H1 (cell line): ENCODE measurements around the gene PDE8B. TPM values are rescaled to one million over a fixed set of nuclear protein-coding genes. Genes with fewer than 3 reads are reported as not detected.

ENCODE experiments used
- CTCF ChIA-PET: fragments of 300-600 bp; sonication (Branson Sonifier 250); formaldehyde crosslinking; loops from one replicate; lab custom pipeline; 2021; ENCODE audit not compliant: partially characterized antibody; lab: Charles Lee
- POLR2A ChIA-PET: fragments of 300-600 bp; sonication (Branson Sonifier 250); formaldehyde crosslinking; loops from one replicate; lab custom pipeline; 2021; ENCODE audit warnings: inconsistent platforms; ENCODE audit not compliant: partially characterized antibody; lab: Charles Lee
- DNase-seq, 2 experiments: peaks; one replicate each; pipeline versions ENCODE4 v3.0.0 to v3.0.0-alpha.2; 2010 to 2022; ENCODE audit warnings: low spot score in 2 of 2, low read depth in 1 of 2, mixed read lengths in 1 of 2
- FAIRE-seq: peaks from 2 replicates; lab custom pipeline; 2011; peaks lifted over from hg19 to GRCh38; lab: Jason Lieb, UNC
- H2AFZ ChIP-seq: 2 replicates; pipeline ENCODE4 v1.8.1; 2012; ENCODE audit warnings: low read length, inconsistent platforms
- H2AK5ac ChIP-seq: 2 replicates; pipeline ENCODE4 v1.6.1; 2013; ENCODE audit warnings: low read depth, low read length
- H2BK120ac ChIP-seq: replicated peaks from 2 replicates; pipeline ENCODE3; 2013; ENCODE audit warnings: low read depth, low read length, inconsistent platforms
- H2BK12ac ChIP-seq: 2 replicates; pipeline ENCODE4 v1.6.1; 2013; ENCODE audit warnings: low read depth, low read length
- H2BK15ac ChIP-seq: 2 replicates; pipeline ENCODE4 v1.6.1; 2013; ENCODE audit warnings: low read length
- H2BK20ac ChIP-seq: 2 replicates; pipeline ENCODE4 v1.6.1; 2013; ENCODE audit warnings: low read length
- H2BK5ac ChIP-seq: 2 replicates; pipeline ENCODE4 v1.6.1; 2013; ENCODE audit warnings: low read depth, low read length
- H3K14ac ChIP-seq: 2 replicates; pipeline ENCODE4 v1.6.1; 2013; ENCODE audit warnings: inconsistent platforms; ENCODE audit not compliant: insufficient read length
- H3K18ac ChIP-seq: 2 replicates; pipeline ENCODE4 v1.6.1; 2013; ENCODE audit warnings: low read length; ENCODE audit errors: extremely low read depth
- H3K23ac ChIP-seq: 2 replicates; pipeline ENCODE4 v1.6.1; 2013; ENCODE audit warnings: inconsistent platforms; ENCODE audit not compliant: insufficient read length
- H3K23me2 ChIP-seq: 2 replicates; pipeline ENCODE4 v1.6.1; 2013; ENCODE audit warnings: low read depth, low read length
- H3K27ac ChIP-seq: 2 replicates; pipeline ENCODE4 v1.6.1; 2011; ENCODE audit warnings: low read depth, low read length, inconsistent platforms
- H3K27me3 ChIP-seq, 4 experiments: replicated peaks in 1 of 4; 1 replicate in 1 of 4; 2 replicates in 3 of 4; pipeline versions ENCODE4 v1.6.1 to v1.8.1; 2011 to 2013; ENCODE audit warnings: low read length in 3 of 4, mild to moderate bottlenecking in 3 of 4, inconsistent platforms in 2 of 4, mixed read lengths in 2 of 4, moderate library complexity in 1 of 4; ENCODE audit not compliant: control insufficient read depth in 3 of 4, insufficient read depth in 3 of 4; ENCODE audit errors: extremely low read depth in 1 of 4
- H3K36me3 ChIP-seq, 4 experiments: 2 replicates each; pipeline versions ENCODE4 v1.6.1 to v1.8.1; 2011 to 2013; ENCODE audit warnings: mild to moderate bottlenecking in 4 of 4, low read length in 3 of 4, moderate library complexity in 2 of 4, control low read depth in 1 of 4, inconsistent platforms in 1 of 4; ENCODE audit not compliant: insufficient read depth in 4 of 4, control insufficient read depth in 2 of 4
- H3K4ac ChIP-seq: replicated peaks from 2 replicates; pipeline ENCODE3; 2013; ENCODE audit warnings: low read length, low read depth, mixed read lengths, inconsistent platforms; ENCODE audit not compliant: insufficient read length
- H3K4me1 ChIP-seq, 4 experiments: replicated peaks in 1 of 4; 1 replicate in 1 of 4; 2 replicates in 3 of 4; pipeline versions ENCODE4 v1.6.1 to v1.8.1; 2011 to 2013; ENCODE audit warnings: low read length in 3 of 4, inconsistent platforms in 2 of 4, mixed read lengths in 1 of 4; ENCODE audit not compliant: insufficient read depth in 4 of 4, control insufficient read depth in 3 of 4
- H3K4me2 ChIP-seq, 2 experiments: 2 replicates each; pipeline versions ENCODE4 v1.6.1 to v1.8.1; 2011 to 2013; ENCODE audit warnings: low read depth in 2 of 2, low read length in 2 of 2, control low read depth in 1 of 2, inconsistent platforms in 1 of 2, mild to moderate bottlenecking in 1 of 2; ENCODE audit not compliant: insufficient read depth in 1 of 2
- H3K4me3 ChIP-seq, 4 experiments: fragments of 200-600, 300-600 bp in 1 of 4; sonication (generic), shearing (Covaris generic), sonication (Bioruptor Twin) in 1 of 4; 2 replicates each; pipeline versions ENCODE4 v1.5.1 to v1.8.1; 2011 to 2016; ENCODE audit warnings: low read length in 4 of 4, low read depth in 3 of 4, control low read depth in 2 of 4, inconsistent platforms in 2 of 4, mild to moderate bottlenecking in 2 of 4, mixed read lengths in 1 of 4, moderate library complexity in 1 of 4; ENCODE audit not compliant: insufficient read depth in 2 of 4; ENCODE audit errors: extremely low read depth in 1 of 4
- H3K56ac ChIP-seq: replicated peaks from 2 replicates; pipeline ENCODE3; 2013; ENCODE audit warnings: low read depth, mild to moderate bottlenecking, mixed read lengths, low read length, inconsistent platforms; ENCODE audit not compliant: insufficient read length
- H3K79me1 ChIP-seq: 2 replicates; pipeline ENCODE4 v1.6.1; 2013; ENCODE audit warnings: low read depth, low read length, control low read depth
- H3K79me2 ChIP-seq, 2 experiments: 2 replicates each; pipeline versions ENCODE4 v1.6.1 to v1.8.1; 2012 to 2013; ENCODE audit warnings: low read length in 2 of 2, mild to moderate bottlenecking in 2 of 2, inconsistent platforms in 1 of 2; ENCODE audit not compliant: insufficient read depth in 2 of 2, control insufficient read depth in 1 of 2
- H3K9ac ChIP-seq, 4 experiments: replicated peaks in 1 of 4; 1 replicate in 1 of 4; 2 replicates in 3 of 4; pipeline versions ENCODE4 v1.6.1 to v1.8.1; 2011 to 2013; ENCODE audit warnings: low read depth in 3 of 4, low read length in 3 of 4, control low read depth in 2 of 4, mild to moderate bottlenecking in 2 of 4, moderate library complexity in 2 of 4, inconsistent platforms in 1 of 4; ENCODE audit errors: extremely low read depth in 1 of 4
- H3K9me3 ChIP-seq, 2 experiments: 2 replicates each; pipeline versions ENCODE4 v1.6.1 to v1.8.1; 2012 to 2013; ENCODE audit warnings: mild to moderate bottlenecking in 2 of 2, moderate library complexity in 2 of 2, control low read depth in 1 of 2, inconsistent platforms in 1 of 2, low read depth in 1 of 2, low read length in 1 of 2, mixed read lengths in 1 of 2; ENCODE audit not compliant: insufficient read depth in 2 of 2
- H4K20me1 ChIP-seq, 2 experiments: replicated peaks in 1 of 2; 2 replicates each; pipeline versions ENCODE3 to v1.8.1; 2011 to 2013; ENCODE audit warnings: inconsistent platforms in 2 of 2, low read length in 2 of 2, mild to moderate bottlenecking in 1 of 2; ENCODE audit not compliant: insufficient read depth in 2 of 2, control insufficient read depth in 1 of 2
- H4K5ac ChIP-seq: 2 replicates; pipeline ENCODE4 v1.6.1; 2013; ENCODE audit warnings: low read length, low read depth, mixed read lengths, inconsistent platforms; ENCODE audit not compliant: insufficient read length
- H4K8ac ChIP-seq: 2 replicates; pipeline ENCODE4 v1.8.0; 2013; ENCODE audit warnings: mild to moderate bottlenecking, moderate library complexity, low read length, inconsistent platforms; ENCODE audit not compliant: insufficient read depth; ENCODE audit errors: extremely low read depth
- H4K91ac ChIP-seq: replicated peaks from 2 replicates; pipeline ENCODE3; 2013; ENCODE audit warnings: low read length, mixed read lengths, inconsistent platforms; ENCODE audit not compliant: insufficient read length
- MAX ChIP-seq: IDR thresholded peaks from 2 replicates; pipeline ENCODE4 v1.6.1; 2012; ENCODE audit warnings: inconsistent platforms
- WGBS, 2 experiments: shearing (Covaris generic) in 1 of 2; methylation state at CpG; one replicate each; pipeline versions ENCODE4 v1.1.6 to v1.1.7; 2013 to 2015; ENCODE audit warnings: low lambda C conversion rate in 2 of 2, mixed read lengths in 2 of 2, inconsistent platforms in 1 of 2, low coverage in 1 of 2, missing lambda C conversion rate in 1 of 2; ENCODE audit not compliant: insufficient replicate concordance in 2 of 2, insufficient coverage in 1 of 2, insufficient read length in 1 of 2; ENCODE audit errors: extremely low coverage in 1 of 2, missing lambda C conversion rate in 1 of 2; 5-methylcytosine and 5-hydroxymethylcytosine counted together
- polyA plus RNA-seq, 7 experiments: library from polyadenylated mRNA; depleted of rRNA in 3 of 7; stranded (reverse) in 5 of 7; unstranded in 2 of 7; fragments of >200 nt in 5 of 7; fragments of 200-250 nt in 2 of 7; gene quantifications; 1 replicate in 5 of 7; 2 replicates in 1 of 7; 4 replicates in 1 of 7; pipeline versions ENCODE4 v1.2.1 to v1.2.3, GENCODE V29; 2011 to 2013; ENCODE audit warnings: missing spikeins in 2 of 7, mixed read lengths in 2 of 7
- total RNA-seq: library from RNA; stranded (reverse); fragmentation: NEBNext Ultra II Directional; extraction: Animal tissue kit (Norgen Biotek cat#: 25700); gene quantifications from 2 replicates; pipeline ENCODE4 v1.2.1, GENCODE V29; 2021

The PDE8B gene
- total and polyA plus RNA-seq, 2 of the 8 experiments (the other 6 are each of a cell fraction or from before 2014, with no cell fraction given), result 0.32 to 1.1 TPM

- H3K23me2 ChIP-seq, result no peaks in the 10 kb centered on the region; the same call in 1 of the 2 replicates
- WGBS, 2 experiments, result 88% methylated on average over 6 of the region's 6 CpGs; no CpG with 5 or more reads in 1 of the 2 experiments
- ChIA-PET CTCF (interaction anchor here (0.8 to 2.7 kb wide), 8 partner anchors 9 to 270 kb away, joined by 3 to 13 read pairs (median 3); no protein-coding TSS in a partner anchor), POLR2A (no interaction called here)
- H3K23ac ChIP-seq, result no peak overlapping the region
- H3K9me3 ChIP-seq, result no peaks in the 10 kb centered on the region
- no peak overlapping the region for H3K56ac ChIP-seq
- no peaks in the 10 kb centered on the region for H3K4me1 ChIP-seq
- no peak overlapping the region for H2BK20ac ChIP-seq
- no peak overlapping the region for H3K4me2 ChIP-seq
- H2BK15ac ChIP-seq, result no peak overlapping the region
- no peak overlapping the region for H2BK5ac ChIP-seq
- no peak overlapping the region for H3K4me3 ChIP-seq
- H2BK12ac ChIP-seq, result no peak overlapping the region
- H4K20me1 ChIP-seq, result no peaks in the 10 kb centered on the region
- no peak for TF ChIP-seq MAX
- no peaks in the 10 kb centered on the region; a peak in 1 of 7 replicates for H3K27me3 ChIP-seq
- H3K14ac ChIP-seq, result no peak overlapping the region
- no peak for DNase-seq
- H3K36me3 ChIP-seq, result no peaks in the 10 kb centered on the region
- no peak overlapping the region for H4K91ac ChIP-seq
- no peak overlapping the region for H2AK5ac ChIP-seq
- no peak overlapping the region for H4K5ac ChIP-seq
- H2AFZ ChIP-seq, result no peak overlapping the region
- no peak overlapping the region for H3K4ac ChIP-seq
- no peak for FAIRE-seq
- no peak overlapping the region for H3K9ac ChIP-seq
- H3K27ac ChIP-seq, result no peak overlapping the region
- no peaks in the 10 kb centered on the region for H3K79me2 ChIP-seq
- no peaks in the 10 kb centered on the region for H3K79me1 ChIP-seq
- H2BK120ac ChIP-seq, result no peak overlapping the region
- no peak overlapping the region for H4K8ac ChIP-seq
- no peak overlapping the region for H3K18ac ChIP-seq
Measured at GRCh38 chr5:77232574-77233358, 22.3 kb downstream of the PDE8B start.
